Left lung (tissue), 10 donors: ENCODE measurements around the gene EPC2. TPM values are rescaled to one million over a fixed set of nuclear protein-coding genes. Genes with fewer than 3 reads are reported as not detected.
A peak's percentile ranks its signal among the peaks of the same experiment; 100 is the strongest.

Source experiments
- ATAC-seq: fragments of 200-7000 bp; cut with Tn5 transposase; one replicate; pipeline ENCODE4 v1.9.1; 2020; ENCODE audit warnings: moderate library complexity
- DNase-seq, 4 donors: peaks; one replicate each; pipeline ENCODE4 v3.0.0-alpha.2; 2013 to 2020
- H3K27ac ChIP-seq, 2 donors: fragments of 200-600 bp; sonication (generic) in 1 of 2; one replicate each; pipeline versions ENCODE4 v1.5.0 to v1.8.0; 2020 to 2021
- H3K27me3 ChIP-seq, 2 donors: fragments of 200-600 bp; sonication (generic) in 1 of 2; one replicate each; pipeline versions ENCODE4 v1.5.0 to v1.8.0; 2020 to 2021
- H3K36me3 ChIP-seq, 2 donors: fragments of 200-600 bp; sonication (generic) in 1 of 2; one replicate each; pipeline versions ENCODE4 v1.5.0 to v1.8.0; 2020 to 2021
- H3K4me1 ChIP-seq, 2 donors: fragments of 200-600 bp; one replicate each; pipeline ENCODE4 v1.8.0; 2021
- H3K4me3 ChIP-seq, 2 donors: fragments of 200-600 bp; sonication (generic) in 1 of 2; one replicate each; pipeline versions ENCODE4 v1.5.0 to v1.8.0; 2020 to 2021; ENCODE audit warnings: mild to moderate bottlenecking in 1 of 2
- H3K9me3 ChIP-seq, 2 donors: fragments of 200-600 bp; sonication (generic) in 1 of 2; one replicate each; pipeline versions ENCODE4 v1.5.0 to v1.8.0; 2020 to 2021
- CTCF ChIP-seq, 2 donors: fragments of 200-600 bp; sonication (generic) in 1 of 2; IDR thresholded peaks; one replicate each; pipeline versions ENCODE4 v1.5.0 to v1.8.0; 2021; ENCODE audit warnings: antibody characterized with exemption in 2 of 2
- intact Hi-C, 2 donors: fragments of 100-400 bp; cut with DNase I; formaldehyde crosslinking; loops; one replicate each; pipeline versions ENCODE4 v1.11.2 to v1.14.2; 2022
- polyA plus RNA-seq, 6 donors: library from polyadenylated mRNA; unstranded; fragments of 120-200 nt; gene quantifications; one replicate each; pipeline ENCODE4 v1.2.1, GENCODE V29; 2013; ENCODE audit not compliant: insufficient read length in 6 of 6
- total RNA-seq, 2 donors: library from RNA; stranded (reverse); fragmentation: NEBNext Ultra II Directional; extraction: Animal tissue kit (Norgen Biotek cat#: 25700); gene quantifications; one replicate each; pipeline ENCODE4 v1.2.1, GENCODE V29; 2021
- donor health status: DM: no; HTN: yes; CAD: no.
- donor health status: DM: no; HTN: no; CAD: no.

EPC2 gene
- total and polyA plus RNA-seq, 8 donors: 28.7 to 65.5 (median 60.6) TPM

GRCh38 chr2:148602885-148603561 is 41.5 kb upstream of the EPC2 start:
- DNase-seq (no peak), ATAC-seq (no peak)
- H3K27me3 ChIP-seq: no peaks in the 10 kb centered on the region
- intact Hi-C loops: no loop called here
- H3K36me3 ChIP-seq: no peaks in the 10 kb centered on the region
- H3K4me1 ChIP-seq: no peaks in the 10 kb centered on the region
- TF ChIP-seq CTCF (IDR thresholded peaks at IDR 0.05): no peak
- no peak overlapping the region for H3K27ac ChIP-seq
- H3K4me3 ChIP-seq: no peak overlapping the region
- peaks cover 0 to 8% of the 10 kb centered on the region in 2 donors for H3K9me3 ChIP-seq

GRCh38 chr2:148603562-148603920 is 41.0 kb upstream of the EPC2 start:
- no peaks in the 10 kb centered on the region for H3K27me3 ChIP-seq
- H3K36me3 ChIP-seq: no peaks in the 10 kb centered on the region
- TF ChIP-seq CTCF (IDR thresholded peaks at IDR 0.05): no peak
- no peaks in the 10 kb centered on the region for H3K4me1 ChIP-seq
- ATAC-seq (no peak), DNase-seq (no peak)
- intact Hi-C loops: no loop called here
- no peak overlapping the region for H3K27ac ChIP-seq
- H3K9me3 ChIP-seq: peaks cover 0 to 8% of the 10 kb centered on the region in 2 donors
- H3K4me3 ChIP-seq: no peak overlapping the region

GRCh38 chr2:148604927-148605326 is 39.6 kb upstream of the EPC2 start:
- no peaks in the 10 kb centered on the region for H3K27me3 ChIP-seq
- H3K4me3 ChIP-seq: no peak overlapping the region
- no peak for TF ChIP-seq CTCF (IDR thresholded peaks at IDR 0.05)
- H3K9me3 ChIP-seq: peaks cover 0 to 8% of the 10 kb centered on the region in 2 donors
- no peaks in the 10 kb centered on the region for H3K36me3 ChIP-seq
- H3K4me1 ChIP-seq: no peaks in the 10 kb centered on the region
- ATAC-seq: no peak
- no peak for DNase-seq
- intact Hi-C loops: no loop called here
- H3K27ac ChIP-seq: no peak overlapping the region

GRCh38 chr2:148607566-148607965 is 37.0 kb upstream of the EPC2 start:
- Histone ChIP-seq H3K27me3 (no peaks in the 10 kb centered on the region), H3K9me3 (no peaks in the 10 kb centered on the region), H3K27ac (no peak overlapping the region), H3K36me3 (no peaks in the 10 kb centered on the region), H3K4me1 (no peaks in the 10 kb centered on the region), H3K4me3 (no peak overlapping the region)
- intact Hi-C loops: no loop called here
- DNase-seq: no peak
- TF ChIP-seq CTCF (IDR thresholded peaks at IDR 0.05): no peak
- ATAC-seq: peak; percentile 56

GRCh38 chr2:148613231-148614013 is 31.1 kb upstream of the EPC2 start:
- DNase-seq (no peak), ATAC-seq (no peak)
- H3K9me3 ChIP-seq: no peaks in the 10 kb centered on the region
- intact Hi-C loops: no loop called here
- peak overlapping the region in 1 of 2 donors; percentile 79 for H3K27ac ChIP-seq
- H3K4me1 ChIP-seq: peaks cover 16 to 27% of the 10 kb centered on the region in 2 donors
- TF ChIP-seq CTCF (IDR thresholded peaks at IDR 0.05): no peak
- H3K27me3 ChIP-seq: no peaks in the 10 kb centered on the region
- no peaks in the 10 kb centered on the region for H3K36me3 ChIP-seq
- no peak overlapping the region for H3K4me3 ChIP-seq
